Endothelial cell of umbilical vein (primary cell): Measurements from ENCODE around the gene ST6GAL1.

ENCODE experiments used
- CTCF ChIP-seq, 2 donors: IDR thresholded peaks; 1 replicate in 1 of 2; 2 replicates in 1 of 2; pipeline ENCODE4 v1.5.1; 2011; ENCODE audit warnings: low read length in 2 of 2, mild to moderate bottlenecking in 2 of 2, moderate library complexity in 2 of 2, control low read depth in 1 of 2, inconsistent platforms in 1 of 2, low read depth in 1 of 2; ENCODE audit not compliant: insufficient read depth in 1 of 2; ENCODE audit errors: extremely low read depth in 1 of 2
- FOS ChIP-seq: IDR thresholded peaks from 2 replicates; pipeline ENCODE4 v1.6.1; 2011; ENCODE audit warnings: mild to moderate bottlenecking, low read length, moderate library complexity, borderline replicate concordance; ENCODE audit not compliant: insufficient read depth
- GATA2 ChIP-seq: IDR thresholded peaks from 2 replicates; pipeline ENCODE4 v1.7.0; 2011; ENCODE audit warnings: low read depth, mild to moderate bottlenecking, moderate library complexity, mixed read lengths, low read length; ENCODE audit not compliant: insufficient read length, insufficient read depth
- JUN ChIP-seq: IDR thresholded peaks from 2 replicates; pipeline ENCODE4 v1.6.1; 2011; ENCODE audit warnings: borderline replicate concordance, low read depth; ENCODE audit not compliant: insufficient read length, insufficient read depth
- MAX ChIP-seq: IDR thresholded peaks from 2 replicates; pipeline ENCODE4 v1.6.1; 2011; ENCODE audit not compliant: insufficient read depth, insufficient read length
- MYC ChIP-seq: IDR thresholded peaks from one replicate; pipeline ENCODE4 v1.6.1; 2011; ENCODE audit warnings: mild to moderate bottlenecking, low read depth, low read length
- POLR2A ChIP-seq: IDR thresholded peaks from 2 replicates; pipeline ENCODE4 v1.6.1; 2012; ENCODE audit warnings: low read depth, mild to moderate bottlenecking, control low read depth, low read length
- POLR2AphosphoS5 ChIP-seq: IDR thresholded peaks from 2 replicates; pipeline ENCODE4 v1.6.1; 2012; ENCODE audit warnings: low read depth, mild to moderate bottlenecking, control low read depth, low read length, moderate library complexity; ENCODE audit not compliant: insufficient read depth

- no peak for TF ChIP-seq POLR2AphosphoS5
- TF ChIP-seq CTCF (IDR thresholded peaks at IDR 0.05; ENCODE audit: extremely low read depth in 1 of 2, insufficient read depth in 1 of 2, low read depth in 1 of 2, low read length in 2 of 2), result no peak
- TF ChIP-seq POLR2A, result no peak
- TF ChIP-seq GATA2, result no peak
- TF ChIP-seq JUN, result no peak
- TF ChIP-seq FOS, result no peak
- TF ChIP-seq MAX, result no peak
- no peak for TF ChIP-seq MYC
Observed at GRCh38 chr3:187040516-187041361, 110.4 kb downstream of the ST6GAL1 start.
